Testis (tissue), 3 donors: Measurements from ENCODE around the gene COL1A2. TPM values are rescaled to one million over a fixed set of nuclear protein-coding genes. Genes with fewer than 3 reads are reported as not detected.

Experiments
- DNase-seq: peaks from one replicate; pipeline ENCODE4 v3.0.0-alpha.2; 2019
- H3K27ac ChIP-seq, 2 donors: fragments of 200-600 bp; sonication (generic); one replicate each; pipeline ENCODE4 v1.5.1; 2019
- H3K27me3 ChIP-seq: fragments of 200-600 bp; sonication (generic); one replicate; pipeline ENCODE4 v1.5.1; 2019
- H3K36me3 ChIP-seq: fragments of 200-600 bp; sonication (generic); one replicate; pipeline ENCODE4 v1.5.1; 2017; ENCODE audit warnings: low read depth; ENCODE audit errors: missing control alignments
- H3K4me1 ChIP-seq: fragments of 200-600 bp; sonication (generic); one replicate; pipeline ENCODE4 v1.5.1; 2019
- H3K4me3 ChIP-seq, 2 donors: fragments of 200-600 bp; sonication (generic); one replicate each; pipeline ENCODE4 v1.5.1; 2017 to 2019
- H3K9me3 ChIP-seq: fragments of 200-600 bp; sonication (generic); one replicate; pipeline ENCODE4 v1.5.1; 2017
- POLR2A ChIP-seq: fragments of 450-650 bp; IDR thresholded peaks from one replicate; pipeline ENCODE4 v1.6.1; 2017; ENCODE audit warnings: antibody characterized with exemption, mild to moderate bottlenecking, moderate library complexity
- WGBS, 2 donors: methylation state at CpG; one replicate each; pipeline ENCODE4 v1.1.5; 2018; 5-methylcytosine and 5-hydroxymethylcytosine counted together
- intact Hi-C: fragments of 100-400 bp; cut with DNase I; formaldehyde crosslinking; loops from one replicate; pipeline ENCODE4 v1.15.1; 2023; ENCODE audit warnings: low total_unique reads
- polyA plus RNA-seq: library from polyadenylated mRNA; stranded (reverse); fragments of 350-450 nt; fragmentation: Illumina TruSeq; extraction: RNeasy Lipid Tissue Mini Kit (QIAGEN cat#74804); gene quantifications from one replicate; pipeline ENCODE4 v1.2.3, GENCODE V29; 2014; ENCODE audit warnings: low read depth, low replicate concordance; ENCODE audit not compliant: insufficient read depth
- total RNA-seq, 2 donors: library from RNA; depleted of rRNA; stranded (reverse); fragments of >200 nt; gene quantifications; one replicate each; pipeline ENCODE4 v1.2.3, GENCODE V29; 2016
- TF ChIP-seq, protein P1 (sequence below), 3 experiments: fragments of 450-650 bp in 2 of 3; fragments of 200-600 bp in 1 of 3; sonication (generic) in 1 of 3; IDR thresholded peaks; one replicate each; pipeline ENCODE4 v1.5.1; 2016 to 2019; ENCODE audit warnings: antibody characterized with exemption in 3 of 3, mild to moderate bottlenecking in 2 of 3, moderate library complexity in 1 of 3

COL1A2 gene
- total and polyA plus RNA-seq, 3 donors from 2014 or later = 465 to 979 (median 866) TPM

DNA sequence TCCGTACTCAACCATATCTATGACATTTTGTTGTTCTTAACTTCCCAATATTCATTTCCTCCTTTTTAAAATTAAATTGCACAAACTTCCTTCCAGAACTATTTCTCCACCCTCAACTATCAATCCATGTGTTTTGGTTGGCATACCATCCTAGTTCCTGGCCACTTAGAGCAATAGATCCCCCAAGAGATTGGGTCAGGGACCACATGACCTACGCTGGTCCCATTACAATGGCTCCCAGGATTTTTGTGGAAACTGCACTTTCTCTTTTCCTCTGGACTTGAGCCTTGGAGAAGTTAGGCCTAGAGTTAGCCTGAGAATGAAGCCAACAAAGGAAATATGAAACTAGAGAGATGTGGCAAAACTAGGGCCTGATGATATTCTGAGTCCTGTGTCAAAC, 59.2 kb downstream of the COL1A2 start:
- Histone ChIP-seq H3K4me3 (no peak overlapping the region), H3K27ac (no peak overlapping the region), H3K9me3 (no peaks in the 10 kb centered on the region), H3K36me3 (no peaks in the 10 kb centered on the region), H3K27me3 (no peaks in the 10 kb centered on the region), H3K4me1 (no peaks in the 10 kb centered on the region)
- no peak for DNase-seq
- intact Hi-C loops = no loop called here
- TF ChIP-seq, protein P1, sequence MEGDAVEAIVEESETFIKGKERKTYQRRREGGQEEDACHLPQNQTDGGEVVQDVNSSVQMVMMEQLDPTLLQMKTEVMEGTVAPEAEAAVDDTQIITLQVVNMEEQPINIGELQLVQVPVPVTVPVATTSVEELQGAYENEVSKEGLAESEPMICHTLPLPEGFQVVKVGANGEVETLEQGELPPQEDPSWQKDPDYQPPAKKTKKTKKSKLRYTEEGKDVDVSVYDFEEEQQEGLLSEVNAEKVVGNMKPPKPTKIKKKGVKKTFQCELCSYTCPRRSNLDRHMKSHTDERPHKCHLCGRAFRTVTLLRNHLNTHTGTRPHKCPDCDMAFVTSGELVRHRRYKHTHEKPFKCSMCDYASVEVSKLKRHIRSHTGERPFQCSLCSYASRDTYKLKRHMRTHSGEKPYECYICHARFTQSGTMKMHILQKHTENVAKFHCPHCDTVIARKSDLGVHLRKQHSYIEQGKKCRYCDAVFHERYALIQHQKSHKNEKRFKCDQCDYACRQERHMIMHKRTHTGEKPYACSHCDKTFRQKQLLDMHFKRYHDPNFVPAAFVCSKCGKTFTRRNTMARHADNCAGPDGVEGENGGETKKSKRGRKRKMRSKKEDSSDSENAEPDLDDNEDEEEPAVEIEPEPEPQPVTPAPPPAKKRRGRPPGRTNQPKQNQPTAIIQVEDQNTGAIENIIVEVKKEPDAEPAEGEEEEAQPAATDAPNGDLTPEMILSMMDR (IDR thresholded peaks at IDR 0.05) = no peak
- TF ChIP-seq POLR2A = no peak
- 64 to 84% methylated on average over 2 of the region's 2 CpGs for WGBS, 2 donors

- no peaks in the 10 kb centered on the region for H3K9me3 ChIP-seq
- H3K27ac ChIP-seq = no peak overlapping the region
- WGBS, 2 donors = 82 to 90% methylated on average over 4 of the region's 4 CpGs
- intact Hi-C loops = no loop called here
- H3K36me3 ChIP-seq = no peaks in the 10 kb centered on the region
- no peaks in the 10 kb centered on the region for H3K27me3 ChIP-seq
- no peak for TF ChIP-seq POLR2A
- TF ChIP-seq, protein P1 (IDR thresholded peaks at IDR 0.05) = no peak
- no peak overlapping the region for H3K4me3 ChIP-seq
- H3K4me1 ChIP-seq = no peaks in the 10 kb centered on the region
- no peak for DNase-seq
These were observed 63.3 kb downstream of the COL1A2 start for GRCh38 chr7:94458041-94458440.

DNA sequence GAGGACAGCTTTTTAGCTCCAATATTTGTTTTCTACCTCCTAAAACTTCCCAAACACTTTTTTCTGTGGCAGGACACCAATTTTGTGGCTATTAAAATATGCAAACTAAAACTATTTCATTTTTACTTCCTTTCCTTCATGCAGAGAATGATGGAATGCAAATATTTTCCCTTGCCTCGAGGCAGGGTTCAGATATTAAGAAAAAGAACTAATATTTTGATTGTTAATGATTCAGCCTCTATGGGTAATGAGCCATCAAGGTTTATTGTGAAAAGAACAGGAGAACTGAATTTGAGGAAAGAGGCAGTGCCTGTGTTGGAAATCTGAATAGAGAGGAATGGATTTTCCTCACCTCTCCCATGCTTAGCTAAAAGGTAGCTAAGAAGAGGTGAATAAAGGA, 71.8 kb downstream of the COL1A2 start:
- WGBS, 2 donors = 68 to 71% methylated on average over 1 of the region's 1 CpG

GRCh38 chr7:94471604-94472003, 76.9 kb downstream of the COL1A2 start:
- Histone ChIP-seq H3K27me3 (no peaks in the 10 kb centered on the region), H3K9me3 (no peaks in the 10 kb centered on the region), H3K4me1 (no peaks in the 10 kb centered on the region), H3K27ac (no peak overlapping the region), H3K36me3 (no peaks in the 10 kb centered on the region), H3K4me3 (no peak overlapping the region)
- intact Hi-C loops = no loop called here
- 92 to 100% methylated on average over 2 of the region's 2 CpGs for WGBS, 2 donors
- no peak for DNase-seq
- no peak for TF ChIP-seq POLR2A
- TF ChIP-seq, protein P1 (IDR thresholded peaks at IDR 0.05) = no peak

More for the DNA sequence above, 71.8 kb downstream of the COL1A2 start:
- H3K36me3 ChIP-seq = no peaks in the 10 kb centered on the region
- H3K27me3 ChIP-seq = no peaks in the 10 kb centered on the region
- H3K4me1 ChIP-seq = no peaks in the 10 kb centered on the region
- no peak for DNase-seq
- H3K9me3 ChIP-seq = no peaks in the 10 kb centered on the region
- no peak overlapping the region for H3K4me3 ChIP-seq
- H3K27ac ChIP-seq = no peak overlapping the region
- intact Hi-C loops = no loop called here
- TF ChIP-seq POLR2A = no peak
- TF ChIP-seq, protein P1 (IDR thresholded peaks at IDR 0.05) = no peak

DNA sequence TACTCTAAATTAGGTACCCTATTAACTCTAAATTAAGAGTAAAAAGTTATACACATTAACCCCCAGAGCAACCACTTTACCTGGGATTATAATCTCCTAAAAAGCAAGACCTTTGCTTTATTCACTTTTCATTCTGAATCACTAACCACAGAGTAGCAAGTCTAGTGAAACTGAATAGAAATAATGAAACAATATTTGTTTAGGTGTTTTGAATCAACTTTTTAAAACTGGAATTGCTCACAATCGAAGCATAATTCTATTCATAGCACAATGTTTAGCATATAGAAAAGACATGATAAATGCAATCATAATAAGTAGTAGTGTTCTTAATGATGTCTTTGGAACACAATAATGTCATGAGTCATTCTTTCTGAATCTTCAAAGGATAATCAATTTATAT, 77.9 kb downstream of the COL1A2 start:
- DNase-seq = no peak
- Histone ChIP-seq H3K9me3 (no peaks in the 10 kb centered on the region), H3K4me1 (no peaks in the 10 kb centered on the region), H3K27me3 (no peaks in the 10 kb centered on the region), H3K27ac (no peak overlapping the region), H3K36me3 (no peaks in the 10 kb centered on the region), H3K4me3 (no peak overlapping the region)
- no peak for TF ChIP-seq POLR2A
- TF ChIP-seq, protein P1 (IDR thresholded peaks at IDR 0.05) = no peak
- 90 to 95% methylated on average over 1 of the region's 1 CpG for WGBS, 2 donors
- intact Hi-C loops = no loop called here
